Central memory CD4-positive, alpha-beta T cell (primary cell): Measurements from ENCODE around the gene KIF3B.
"Not testable (repeated sequence)": the region's sequence is repeated elsewhere in the genome, so short reads cannot be mapped to it uniquely, and the experiment has no call there.

ENCODE experiments used
- DNase-seq: peaks from one replicate; pipeline ENCODE4 v3.0.0; 2022

KIF3B gene

GRCh38 chr20:32296819-32297420 lies 19.5 kb downstream of the KIF3B start:
- DNase-seq = no peak

DNA sequence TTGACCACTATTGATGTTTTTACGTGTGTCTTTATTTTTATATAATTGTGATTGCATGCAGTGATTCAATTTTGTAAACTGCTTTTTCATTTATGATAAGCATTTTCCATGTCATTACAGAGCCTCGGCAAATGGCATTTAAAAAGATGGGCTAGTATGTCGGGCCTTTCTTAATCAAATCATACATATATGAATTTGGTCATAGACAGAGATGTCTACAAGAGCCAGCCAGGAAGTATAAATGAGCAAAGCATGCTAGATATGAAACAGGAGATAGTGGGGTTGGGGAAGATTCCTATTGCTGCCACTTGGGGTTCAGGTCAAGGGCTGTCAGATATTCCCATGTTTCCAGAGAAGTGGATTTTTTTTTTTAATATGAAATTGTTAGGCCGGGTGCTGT lies 20.0 kb downstream of the KIF3B start:
- no peak for DNase-seq

GRCh38 chr20:32300647-32301046 lies 23.2 kb downstream of the KIF3B start:
- DNase-seq = no peak

GRCh38 chr20:32301719-32302506 lies 24.5 kb downstream of the KIF3B start:
- no peak for DNase-seq

DNA sequence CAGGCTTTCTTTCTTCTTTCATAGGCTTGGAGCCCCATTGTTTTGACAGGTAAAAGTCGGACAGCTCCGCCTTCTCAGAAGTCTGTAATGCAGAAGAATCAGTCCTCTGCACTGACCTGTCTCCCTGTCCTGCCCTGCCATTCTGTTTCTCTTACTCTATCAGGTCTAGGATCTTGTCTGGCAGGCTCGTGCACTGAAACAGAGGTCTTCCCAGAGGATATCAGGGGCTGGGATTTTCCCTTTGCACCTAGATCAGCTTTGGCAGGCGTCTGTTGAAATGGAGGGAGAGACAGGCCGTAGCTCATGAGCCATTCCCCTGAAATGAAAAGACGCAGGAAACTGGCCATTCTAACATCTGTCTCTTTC lies 25.0 kb downstream of the KIF3B start:
- no peak for DNase-seq

- DNase-seq = no peak
These were observed 26.8 kb downstream of the KIF3B start for GRCh38 chr20:32304131-32304746.

- no peak for DNase-seq
These were observed 35.4 kb downstream of the KIF3B start for GRCh38 chr20:32312718-32313424.

DNA sequence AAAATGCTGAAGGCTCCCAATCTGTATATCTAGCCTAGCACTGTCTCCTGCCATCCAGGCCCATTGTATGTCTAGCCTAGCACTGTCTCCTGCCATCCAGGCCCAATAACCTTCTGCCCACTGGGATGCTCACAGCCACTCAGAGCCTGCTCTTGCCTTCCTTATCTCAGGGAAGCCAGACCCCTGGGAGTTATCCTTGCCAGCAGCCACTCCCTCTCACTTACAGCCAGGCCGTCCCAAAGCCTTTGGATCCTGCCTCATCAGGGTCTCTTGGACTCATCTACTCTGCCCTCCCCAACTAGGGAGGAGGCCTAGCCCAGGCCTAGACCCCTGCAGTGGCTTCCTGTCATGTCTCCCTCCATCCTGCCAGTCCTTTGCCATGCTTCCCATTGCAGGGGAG lies 37.3 kb downstream of the KIF3B start:
- no peak for DNase-seq

DNA sequence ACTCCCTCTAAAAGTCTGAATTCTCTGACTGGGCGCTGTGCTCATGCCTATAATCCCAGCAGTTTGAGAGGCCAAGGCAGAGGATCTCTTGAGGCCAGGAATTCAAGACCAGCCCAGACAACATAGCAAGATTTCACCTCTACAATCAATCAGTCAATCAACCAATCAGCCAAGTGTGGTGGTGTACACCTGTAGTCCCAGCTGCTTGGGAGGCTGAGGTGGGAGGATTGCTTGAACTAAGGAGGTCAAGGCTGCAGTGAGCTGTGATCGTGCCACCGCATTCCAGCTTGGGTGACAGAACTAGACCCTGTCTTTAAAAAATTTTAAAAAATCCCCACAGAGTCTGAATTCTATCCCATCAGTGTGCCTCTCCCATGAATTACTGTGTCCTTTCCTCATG lies 37.9 kb downstream of the KIF3B start:
- no peak for DNase-seq

DNA sequence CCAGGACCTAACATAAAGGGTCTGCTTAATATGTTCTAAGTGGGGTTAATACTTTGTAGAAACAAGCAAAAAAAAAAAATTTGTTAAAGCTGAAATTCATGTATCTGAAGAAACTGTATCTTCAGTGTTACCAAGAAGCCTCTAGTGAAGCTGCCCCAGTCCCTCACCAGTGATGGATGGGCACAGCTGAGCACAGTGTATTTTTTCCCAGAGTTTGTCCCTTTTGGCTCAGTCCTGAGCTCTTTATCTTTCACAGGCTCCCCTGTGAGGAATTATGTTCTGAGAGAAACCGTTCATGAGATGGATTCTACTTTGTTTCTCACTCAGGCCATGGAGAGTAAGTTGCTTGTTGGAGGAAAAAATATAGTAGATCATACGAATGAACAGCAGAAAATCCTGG lies 38.4 kb downstream of the KIF3B start:
- no peak for DNase-seq

GRCh38 chr20:32316667-32317066 lies 39.2 kb downstream of the KIF3B start:
- no peak for DNase-seq

DNA sequence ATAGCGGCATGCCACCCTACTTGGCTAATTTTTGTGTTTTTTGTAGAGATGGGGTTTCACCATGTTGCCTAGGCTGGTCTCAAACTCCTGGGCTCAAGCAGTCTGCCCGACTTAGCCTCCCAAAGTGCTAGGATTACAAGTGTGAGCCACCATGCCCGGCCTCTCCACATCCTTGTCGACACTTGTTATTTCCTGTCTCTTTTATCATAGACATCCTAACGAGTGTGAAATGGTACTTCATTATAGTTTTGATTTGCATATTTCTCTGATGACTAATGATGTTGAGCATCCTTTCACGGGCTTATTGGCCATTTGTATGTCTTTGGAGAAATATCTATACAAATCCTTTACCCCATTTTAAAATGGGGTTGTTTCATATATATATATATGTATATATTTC lies 41.6 kb downstream of the KIF3B start:
- DNase-seq = no peak

- no peak for DNase-seq
These were observed 42.9 kb downstream of the KIF3B start for GRCh38 chr20:32320305-32320704.

DNA sequence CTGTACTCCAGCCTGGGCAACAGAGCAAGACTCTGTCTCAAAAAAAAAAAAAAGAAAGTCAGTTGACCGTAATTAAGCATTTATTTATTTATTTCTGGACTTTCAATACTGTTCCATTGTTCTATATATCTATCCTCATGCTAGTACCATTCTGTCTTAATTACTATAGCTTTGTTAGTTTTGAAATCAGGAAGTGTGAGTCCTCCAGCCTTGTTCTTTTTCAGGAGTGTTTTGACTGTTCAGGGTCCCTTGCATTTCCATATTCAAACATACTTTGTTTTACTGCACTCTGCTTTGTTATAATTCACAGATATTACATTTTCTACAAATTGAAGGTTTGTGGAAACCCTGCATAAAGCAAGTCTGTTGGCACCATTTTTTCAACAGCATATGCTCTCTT lies 43.9 kb downstream of the KIF3B start:
- DNase-seq = no peak

- DNase-seq = not testable (repeated sequence)
These were observed 44.8 kb downstream of the KIF3B start for GRCh38 chr20:32322260-32322659.

GRCh38 chr20:32323761-32324160 lies 46.3 kb downstream of the KIF3B start:
- not testable (repeated sequence) for DNase-seq

DNA sequence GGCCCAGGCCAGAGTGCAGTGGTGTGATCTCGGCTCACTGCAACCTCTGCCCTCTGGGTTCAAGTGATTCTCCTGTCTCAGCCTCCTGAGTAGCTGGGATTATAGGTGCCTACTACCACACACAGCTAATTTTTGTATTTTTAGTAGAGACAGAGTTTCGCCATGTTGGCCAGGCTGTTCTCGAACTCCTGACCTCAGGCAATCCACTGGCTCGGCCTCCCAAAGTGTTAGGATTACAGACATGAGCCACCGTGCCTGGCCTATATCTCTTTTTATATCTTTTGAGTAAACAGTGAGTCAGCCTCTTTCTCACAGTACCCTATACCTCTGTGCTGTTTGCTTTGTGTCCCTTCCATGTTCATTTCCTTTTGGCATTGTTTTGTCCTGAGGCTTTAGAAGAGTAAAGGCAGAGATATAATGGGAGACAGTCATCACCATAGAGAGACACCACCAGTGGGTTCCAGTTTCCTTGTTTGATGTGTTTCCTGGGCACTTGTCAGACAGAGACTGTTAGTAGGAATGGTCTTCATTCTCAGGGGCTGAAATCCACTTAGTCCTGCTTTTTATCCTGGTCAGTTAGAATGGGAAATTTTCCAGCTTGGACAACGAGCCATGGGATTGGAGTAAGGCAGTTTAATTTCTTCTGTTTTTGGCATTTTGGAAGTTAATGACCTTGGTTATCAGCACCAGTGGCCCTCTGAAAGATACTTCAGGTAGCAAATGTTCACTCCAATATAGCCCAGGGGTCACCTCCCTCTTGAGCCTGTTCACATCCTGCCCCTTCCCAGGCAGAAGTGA lies 48.5 kb downstream of the KIF3B start:
- no peak for DNase-seq

- no peak for DNase-seq
These were observed 49.0 kb downstream of the KIF3B start for GRCh38 chr20:32326504-32326845.

- DNase-seq = no peak
These were observed 49.7 kb downstream of the KIF3B start for GRCh38 chr20:32327087-32327681.

DNA sequence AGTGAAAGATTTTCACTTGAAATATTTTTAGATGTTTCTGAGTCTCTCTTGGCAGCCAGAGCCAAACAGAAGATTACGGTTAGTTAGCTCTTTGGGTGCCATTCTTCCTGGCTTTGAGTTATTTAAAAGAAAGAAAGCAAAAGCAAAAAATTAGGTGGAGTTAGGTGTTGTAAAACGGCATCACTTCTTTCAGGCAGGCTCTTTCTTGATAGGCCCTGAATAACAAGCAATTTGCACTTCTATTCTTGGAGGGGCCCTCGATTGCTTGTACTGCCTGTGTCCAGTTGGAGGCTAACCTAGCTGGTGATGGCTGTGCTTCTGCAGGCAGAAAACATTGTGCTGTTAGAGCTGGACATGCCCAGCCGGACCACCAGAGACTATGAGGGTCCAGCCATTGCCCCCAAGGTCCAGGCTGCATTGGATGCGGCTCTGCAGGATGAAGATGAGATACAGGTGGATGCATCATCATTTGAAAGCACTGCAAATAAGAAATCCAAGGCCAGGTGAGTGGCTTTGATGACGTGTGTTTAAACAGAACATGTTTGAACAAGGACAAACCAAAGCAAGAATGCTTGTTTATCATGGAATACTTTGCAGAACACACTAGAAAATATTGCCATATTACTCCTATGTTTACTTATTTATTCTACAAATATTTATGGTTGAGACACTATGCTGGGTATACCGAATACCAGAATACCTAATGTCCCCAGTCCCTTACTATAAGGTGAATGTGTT lies 52.5 kb downstream of the KIF3B start:
- DNase-seq = no peak

- DNase-seq = no peak
These were observed 53.1 kb downstream of the KIF3B start for GRCh38 chr20:32330555-32330897.

DNA sequence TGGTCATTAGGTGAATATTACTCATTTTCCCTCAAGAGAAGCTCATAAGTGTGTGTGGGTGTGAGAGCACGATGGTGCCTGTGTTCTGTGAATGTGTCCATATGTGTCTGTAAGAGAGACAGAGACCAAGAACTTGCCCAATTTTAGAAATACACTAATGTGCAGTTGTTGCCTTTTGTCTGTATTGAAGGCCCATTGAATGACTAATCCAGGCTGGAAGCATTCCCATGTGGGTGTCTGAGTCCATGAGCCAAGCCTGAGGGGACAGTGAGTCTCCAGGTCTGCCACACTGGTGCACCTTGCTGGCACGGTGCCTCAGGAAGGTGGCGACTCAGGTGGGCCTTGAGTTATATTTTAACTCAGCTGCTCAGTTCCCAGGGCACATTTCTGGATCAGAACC lies 55.2 kb downstream of the KIF3B start:
- no peak for DNase-seq
